Neural progenitor cell (in vitro differentiated cells): ENCODE data around the gene TMEM233.

Experiments used
- EZH2 ChIP-seq: fragments of 200-600 bp; sonication (generic); IDR thresholded peaks from 2 replicates; pipeline ENCODE4 v1.6.1; 2017; ENCODE audit warnings: antibody characterized with exemption, mild to moderate bottlenecking, moderate library complexity
- TF ChIP-seq, protein P1 (sequence below): fragments of 200-600 bp; sonication (generic); IDR thresholded peaks from 2 replicates; pipeline ENCODE4 v1.5.1; 2017; ENCODE audit warnings: antibody characterized with exemption, mild to moderate bottlenecking

DNA sequence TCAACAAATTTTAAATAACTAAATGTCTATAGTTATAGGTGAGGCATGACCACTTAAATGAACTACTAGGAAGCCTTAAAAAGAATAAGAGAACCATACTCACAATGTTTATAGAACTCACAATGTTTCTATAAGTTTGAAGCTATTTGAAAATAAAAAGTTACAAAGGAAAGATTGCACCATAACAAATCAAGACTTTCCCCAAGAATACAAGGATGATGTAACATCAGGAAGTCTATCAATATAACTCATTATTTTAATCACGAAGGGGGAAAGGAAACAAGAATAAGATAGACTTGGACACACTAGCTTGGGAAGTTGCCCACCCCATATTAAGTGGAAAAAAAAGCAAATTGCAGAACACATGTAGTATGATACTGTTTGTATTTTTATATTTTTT, 26.9 kb downstream of the TMEM233 start:
- TF ChIP-seq, protein P1, sequence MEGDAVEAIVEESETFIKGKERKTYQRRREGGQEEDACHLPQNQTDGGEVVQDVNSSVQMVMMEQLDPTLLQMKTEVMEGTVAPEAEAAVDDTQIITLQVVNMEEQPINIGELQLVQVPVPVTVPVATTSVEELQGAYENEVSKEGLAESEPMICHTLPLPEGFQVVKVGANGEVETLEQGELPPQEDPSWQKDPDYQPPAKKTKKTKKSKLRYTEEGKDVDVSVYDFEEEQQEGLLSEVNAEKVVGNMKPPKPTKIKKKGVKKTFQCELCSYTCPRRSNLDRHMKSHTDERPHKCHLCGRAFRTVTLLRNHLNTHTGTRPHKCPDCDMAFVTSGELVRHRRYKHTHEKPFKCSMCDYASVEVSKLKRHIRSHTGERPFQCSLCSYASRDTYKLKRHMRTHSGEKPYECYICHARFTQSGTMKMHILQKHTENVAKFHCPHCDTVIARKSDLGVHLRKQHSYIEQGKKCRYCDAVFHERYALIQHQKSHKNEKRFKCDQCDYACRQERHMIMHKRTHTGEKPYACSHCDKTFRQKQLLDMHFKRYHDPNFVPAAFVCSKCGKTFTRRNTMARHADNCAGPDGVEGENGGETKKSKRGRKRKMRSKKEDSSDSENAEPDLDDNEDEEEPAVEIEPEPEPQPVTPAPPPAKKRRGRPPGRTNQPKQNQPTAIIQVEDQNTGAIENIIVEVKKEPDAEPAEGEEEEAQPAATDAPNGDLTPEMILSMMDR = no peak
- no peak for TF ChIP-seq EZH2
